Esophagus muscularis mucosa (tissue), 3 donors: ENCODE measurements around the gene CMTM2.

Experiments
- POLR2A ChIP-seq: fragments of 450-650 bp; IDR thresholded peaks from one replicate; pipeline ENCODE4 v1.6.1; 2017; ENCODE audit warnings: antibody characterized with exemption, moderate library complexity, mild to moderate bottlenecking, low read depth
- TF ChIP-seq, protein P1 (sequence below), 3 experiments: fragments of 200-600 bp in 2 of 3; fragments of 450-650 bp in 1 of 3; sonication (generic) in 2 of 3; IDR thresholded peaks; one replicate each; pipeline ENCODE4 v1.5.1; 2017 to 2019; ENCODE audit warnings: antibody characterized with exemption in 3 of 3, mild to moderate bottlenecking in 2 of 3, moderate library complexity in 1 of 3

DNA sequence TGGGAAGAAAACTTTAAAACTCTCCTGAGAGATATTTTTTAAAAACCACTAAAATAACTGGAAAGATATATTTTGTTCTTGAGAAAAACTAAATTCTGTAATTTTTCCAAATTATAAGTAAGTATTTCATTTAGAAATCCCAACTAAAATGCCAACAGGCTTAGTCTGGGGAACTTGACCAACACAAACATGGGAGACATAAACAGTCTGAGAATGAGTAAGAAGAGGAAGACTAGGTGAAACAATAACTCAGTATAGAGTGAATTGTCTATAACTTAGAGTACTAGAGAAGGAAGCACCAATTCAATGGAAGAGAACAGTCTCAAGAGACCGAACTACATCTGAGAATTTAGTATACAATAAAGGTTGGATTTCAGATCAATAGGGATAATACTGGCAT lies 10.1 kb upstream of the CMTM2 start:
- TF ChIP-seq, protein P1, sequence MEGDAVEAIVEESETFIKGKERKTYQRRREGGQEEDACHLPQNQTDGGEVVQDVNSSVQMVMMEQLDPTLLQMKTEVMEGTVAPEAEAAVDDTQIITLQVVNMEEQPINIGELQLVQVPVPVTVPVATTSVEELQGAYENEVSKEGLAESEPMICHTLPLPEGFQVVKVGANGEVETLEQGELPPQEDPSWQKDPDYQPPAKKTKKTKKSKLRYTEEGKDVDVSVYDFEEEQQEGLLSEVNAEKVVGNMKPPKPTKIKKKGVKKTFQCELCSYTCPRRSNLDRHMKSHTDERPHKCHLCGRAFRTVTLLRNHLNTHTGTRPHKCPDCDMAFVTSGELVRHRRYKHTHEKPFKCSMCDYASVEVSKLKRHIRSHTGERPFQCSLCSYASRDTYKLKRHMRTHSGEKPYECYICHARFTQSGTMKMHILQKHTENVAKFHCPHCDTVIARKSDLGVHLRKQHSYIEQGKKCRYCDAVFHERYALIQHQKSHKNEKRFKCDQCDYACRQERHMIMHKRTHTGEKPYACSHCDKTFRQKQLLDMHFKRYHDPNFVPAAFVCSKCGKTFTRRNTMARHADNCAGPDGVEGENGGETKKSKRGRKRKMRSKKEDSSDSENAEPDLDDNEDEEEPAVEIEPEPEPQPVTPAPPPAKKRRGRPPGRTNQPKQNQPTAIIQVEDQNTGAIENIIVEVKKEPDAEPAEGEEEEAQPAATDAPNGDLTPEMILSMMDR (IDR thresholded peaks at IDR 0.05): no peak
- no peak for TF ChIP-seq POLR2A
